HEK293 (cell line): Measurements from ENCODE around the gene PITRM1.

ENCODE experiments used
- CTCF ChIA-PET: fragments of 350-600 bp; formaldehyde crosslinking; extraction: SDS; loops from one replicate; lab custom pipeline; 2021; ENCODE audit warnings: antibody characterized with exemption; lab: Yijun Ruan, JAX
- POLR2A ChIA-PET: fragments of 300-600 bp; formaldehyde crosslinking; extraction: SDS; loops from one replicate; lab custom pipeline; 2020; ENCODE audit warnings: antibody characterized with exemption, inconsistent platforms; lab: Yijun Ruan, JAX
- H3K27ac ChIP-seq: fragments of 200-500 bp; sonication (Bioruptor generic); 2 replicates; pipeline ENCODE4 v1.5.1; 2014; ENCODE audit warnings: low read depth, low read length, control low read depth, inconsistent platforms; ENCODE audit errors: extremely low read depth
- H3K36me3 ChIP-seq, 2 experiments: fragments of 200-500 bp in 1 of 2; sonication (Bioruptor generic) in 1 of 2; 1 replicate in 1 of 2; 2 replicates in 1 of 2; pipeline ENCODE4 v1.5.1; 2014 to 2017; ENCODE audit warnings: inconsistent platforms in 2 of 2, low read length in 2 of 2; ENCODE audit not compliant: control insufficient read depth in 2 of 2, insufficient read depth in 1 of 2
- H3K4me1 ChIP-seq: fragments of 200-500 bp; sonication (Bioruptor generic); 2 replicates; pipeline ENCODE4 v1.5.1; 2014; ENCODE audit warnings: mild to moderate bottlenecking, low read length, inconsistent platforms; ENCODE audit not compliant: control insufficient read depth, insufficient read depth
- H3K4me3 ChIP-seq: 2 replicates; pipeline ENCODE4 v1.5.1; 2011; ENCODE audit warnings: low read depth, mild to moderate bottlenecking, control low read depth, low read length, moderate library complexity
- H3K9me3 ChIP-seq: fragments of 200-500 bp; sonication (Bioruptor generic); 2 replicates; pipeline ENCODE4 v1.5.1; 2014; ENCODE audit warnings: low read depth, low read length, inconsistent platforms; ENCODE audit not compliant: control insufficient read depth, insufficient read depth
- GLIS1 ChIP-seq: fragments of 450-650 bp; formaldehyde crosslinking; IDR thresholded peaks from 2 replicates; pipeline ENCODE4 v1.5.1; 2016; ENCODE audit warnings: missing biosample characterization, missing genetic modification characterization
- KLF1 ChIP-seq: fragments of 450-650 bp; formaldehyde crosslinking; IDR thresholded peaks from 2 replicates; pipeline ENCODE4 v1.5.1; 2016; ENCODE audit warnings: missing biosample characterization, missing genetic modification characterization
- MEIS1 ChIP-seq: sonication (generic); formaldehyde crosslinking; IDR thresholded peaks from 2 replicates; pipeline ENCODE4 v1.8.1; 2022; ENCODE audit warnings: missing genetic modification reagents, mild to moderate bottlenecking, borderline replicate concordance
- MZF1 ChIP-seq: fragments of 450-650 bp; formaldehyde crosslinking; IDR thresholded peaks from 2 replicates; pipeline ENCODE4 v1.5.1; 2017; ENCODE audit warnings: missing biosample characterization, missing genetic modification characterization, borderline replicate concordance
- OSR2 ChIP-seq: fragments of 450-650 bp; formaldehyde crosslinking; IDR thresholded peaks from 2 replicates; pipeline ENCODE4 v1.5.1; 2016; ENCODE audit warnings: missing biosample characterization, missing genetic modification characterization
- SALL2 ChIP-seq: fragments of 450-650 bp; formaldehyde crosslinking; IDR thresholded peaks from 2 replicates; pipeline ENCODE4 v1.5.0; 2017; ENCODE audit warnings: missing biosample characterization, mild to moderate bottlenecking, missing genetic modification characterization, borderline replicate concordance
- SP2 ChIP-seq: fragments of 450-650 bp; formaldehyde crosslinking; IDR thresholded peaks from 2 replicates; pipeline ENCODE4 v1.5.1; 2016; ENCODE audit warnings: missing biosample characterization, missing genetic modification characterization
- ZNF10 ChIP-seq: fragments of 450-650 bp; formaldehyde crosslinking; IDR thresholded peaks from 2 replicates; pipeline ENCODE4 v1.5.1; 2017; ENCODE audit warnings: missing biosample characterization, missing genetic modification characterization
- ZNF174 ChIP-seq: fragments of 450-650 bp; formaldehyde crosslinking; IDR thresholded peaks from 2 replicates; pipeline ENCODE4 v1.5.0; 2017; ENCODE audit warnings: missing biosample characterization, mild to moderate bottlenecking, missing genetic modification characterization
- ZNF214 ChIP-seq: fragments of 450-650 bp; formaldehyde crosslinking; IDR thresholded peaks from 2 replicates; pipeline ENCODE4 v1.5.1; 2017; ENCODE audit warnings: missing biosample characterization, mild to moderate bottlenecking, missing genetic modification characterization, borderline replicate concordance
- ZNF266 ChIP-seq: fragments of 450-650 bp; formaldehyde crosslinking; IDR thresholded peaks from 2 replicates; pipeline ENCODE4 v1.5.1; 2016; ENCODE audit warnings: missing biosample characterization, missing genetic modification characterization, low read depth
- ZNF529 ChIP-seq: fragments of 450-650 bp; formaldehyde crosslinking; IDR thresholded peaks from 2 replicates; pipeline ENCODE4 v1.5.1; 2017; ENCODE audit warnings: missing genetic modification characterization, missing biosample characterization; ENCODE audit not compliant: insufficient replicate concordance
- ZNF600 ChIP-seq: fragments of 450-650 bp; formaldehyde crosslinking; IDR thresholded peaks from 2 replicates; pipeline ENCODE4 v1.5.1; 2016; ENCODE audit warnings: missing biosample characterization, missing genetic modification characterization
- ZNF629 ChIP-seq: fragments of 450-650 bp; formaldehyde crosslinking; IDR thresholded peaks from 2 replicates; pipeline ENCODE4 v1.5.1; 2017; ENCODE audit warnings: missing biosample characterization, missing genetic modification characterization
- TF ChIP-seq, protein P1 (sequence below): sonication (generic); formaldehyde crosslinking; IDR thresholded peaks from 2 replicates; pipeline ENCODE4 v1.8.1; 2022; ENCODE audit warnings: mild to moderate bottlenecking, moderate library complexity, missing genetic modification reagents
- TF ChIP-seq, protein P2 (sequence below): fragments of 450-650 bp; formaldehyde crosslinking; IDR thresholded peaks from 2 replicates; pipeline ENCODE4 v1.5.1; 2016; ENCODE audit warnings: missing biosample characterization, missing genetic modification characterization
- TF ChIP-seq, protein P3 (sequence below): fragments of 450-650 bp; formaldehyde crosslinking; IDR thresholded peaks from 2 replicates; pipeline ENCODE4 v1.5.1; 2016; ENCODE audit warnings: missing biosample characterization, missing genetic modification characterization
- TF ChIP-seq, protein P4 (sequence below): fragments of 450-650 bp; formaldehyde crosslinking; IDR thresholded peaks from 2 replicates; pipeline ENCODE4 v1.5.1; 2016; ENCODE audit warnings: missing biosample characterization, missing genetic modification characterization
- TF ChIP-seq, protein P5 (sequence below): fragments of 450-650 bp; formaldehyde crosslinking; IDR thresholded peaks from 2 replicates; pipeline ENCODE4 v1.5.1; 2016; ENCODE audit warnings: missing biosample characterization, missing genetic modification characterization
- TF ChIP-seq, protein P6 (sequence below): fragments of 450-650 bp; formaldehyde crosslinking; IDR thresholded peaks from 2 replicates; pipeline ENCODE4 v1.5.1; 2016; ENCODE audit warnings: missing biosample characterization, missing genetic modification characterization

The PITRM1 gene

DNA sequence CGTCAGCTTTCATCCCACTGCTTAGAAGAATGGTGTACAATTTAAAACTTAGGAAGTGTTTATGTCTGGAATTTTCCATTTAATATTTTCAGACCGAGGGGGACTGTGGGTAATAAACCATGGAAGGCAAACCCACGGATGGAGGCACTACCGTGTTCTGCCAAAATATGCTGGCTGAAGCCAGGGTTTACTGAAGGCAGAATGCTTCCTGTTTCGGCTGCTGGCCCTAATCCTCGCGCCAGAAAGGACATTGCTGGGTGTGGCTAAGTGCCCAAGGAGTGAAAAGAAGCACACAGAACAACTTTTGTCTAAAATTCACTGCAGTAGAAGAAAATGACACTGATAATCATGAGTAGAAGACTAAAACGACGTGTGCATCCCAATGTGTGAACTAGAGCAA lies 32.3 kb downstream of the PITRM1 start:
- CTCF ChIA-PET, result no interaction called here
- H3K9me3 ChIP-seq, result no peaks in the 10 kb centered on the region

DNA sequence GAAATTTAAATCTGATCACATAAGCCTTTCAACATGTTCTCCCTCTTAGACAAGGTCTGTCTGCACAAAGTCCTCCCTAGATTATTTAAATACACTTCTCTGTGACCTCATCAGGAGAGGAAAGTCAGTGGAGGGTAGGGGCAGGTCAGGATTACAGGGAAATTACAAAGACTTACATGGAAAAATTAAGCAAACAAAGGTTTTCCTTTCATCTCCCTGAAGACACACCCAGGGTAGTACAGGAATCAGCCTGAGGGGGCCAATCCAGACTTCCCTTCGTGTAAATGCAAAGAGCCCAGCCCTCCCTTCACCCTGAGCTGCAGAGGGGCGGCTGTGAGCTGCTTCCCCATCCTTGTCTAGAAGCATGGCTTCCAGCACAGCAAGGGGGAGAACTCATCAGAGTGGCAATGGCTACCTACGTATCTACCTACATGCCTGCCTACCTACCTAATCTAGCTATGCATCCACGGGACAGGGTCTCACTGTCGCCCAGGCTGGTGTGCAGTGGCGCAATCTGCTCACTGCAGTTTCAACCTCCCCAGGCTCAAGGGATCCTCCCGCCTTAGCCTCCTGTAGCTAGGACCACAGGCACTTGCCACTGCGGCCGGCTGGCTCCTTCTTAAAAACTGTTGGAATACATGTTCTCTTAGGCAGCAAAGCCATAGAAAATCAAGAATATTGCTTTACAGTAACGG lies 33.2 kb downstream of the PITRM1 start:
- Histone ChIP-seq H3K36me3 (peaks cover 24 to 100% of the 10 kb centered on the region in 2 experiments), H3K27ac (no peak overlapping the region), H3K4me1 (no peaks in the 10 kb centered on the region), H3K9me3 (no peaks in the 10 kb centered on the region)
- TF ChIP-seq MEIS1 (CRISPR knock-in tag), result no peak
- TF ChIP-seq SALL2 (tag by site-specific recombination), result no peak
- 0 out of 2 replicates have a peak, but pooled peaks have one; percentile 11 for TF ChIP-seq KLF1 (tag by site-specific recombination)
- TF ChIP-seq ZNF174, result no peak
- peak; percentile 47; the same call in 1 of the 2 replicates for TF ChIP-seq ZNF10 (tag by site-specific recombination)
- TF ChIP-seq ZNF600 (tag by site-specific recombination), result 0 out of 2 replicates have a peak, but pooled peaks have one; percentile 9
- TF ChIP-seq, protein P1, sequence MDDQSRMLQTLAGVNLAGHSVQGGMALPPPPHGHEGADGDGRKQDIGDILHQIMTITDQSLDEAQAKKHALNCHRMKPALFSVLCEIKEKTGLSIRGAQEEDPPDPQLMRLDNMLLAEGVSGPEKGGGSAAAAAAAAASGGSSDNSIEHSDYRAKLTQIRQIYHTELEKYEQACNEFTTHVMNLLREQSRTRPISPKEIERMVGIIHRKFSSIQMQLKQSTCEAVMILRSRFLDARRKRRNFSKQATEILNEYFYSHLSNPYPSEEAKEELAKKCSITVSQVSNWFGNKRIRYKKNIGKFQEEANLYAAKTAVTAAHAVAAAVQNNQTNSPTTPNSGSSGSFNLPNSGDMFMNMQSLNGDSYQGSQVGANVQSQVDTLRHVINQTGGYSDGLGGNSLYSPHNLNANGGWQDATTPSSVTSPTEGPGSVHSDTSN (CRISPR knock-in tag), result no peak
- TF ChIP-seq GLIS1, result peak; percentile 17; the same call in 1 of the 2 replicates
- TF ChIP-seq, protein P2, sequence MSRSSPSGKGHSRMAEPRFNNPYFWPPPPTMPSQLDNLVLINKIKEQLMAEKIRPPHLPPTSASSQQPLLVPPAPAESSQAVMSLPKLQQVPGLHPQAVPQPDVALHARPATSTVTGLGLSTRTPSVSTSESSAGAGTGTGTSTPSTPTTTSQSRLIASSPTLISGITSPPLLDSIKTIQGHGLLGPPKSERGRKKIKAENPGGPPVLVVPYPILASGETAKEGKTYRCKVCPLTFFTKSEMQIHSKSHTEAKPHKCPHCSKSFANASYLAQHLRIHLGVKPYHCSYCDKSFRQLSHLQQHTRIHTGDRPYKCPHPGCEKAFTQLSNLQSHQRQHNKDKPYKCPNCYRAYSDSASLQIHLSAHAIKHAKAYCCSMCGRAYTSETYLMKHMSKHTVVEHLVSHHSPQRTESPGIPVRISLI (tag by site-specific recombination), result no peak
- TF ChIP-seq, all 188 proteins: peak for 4
- CTCF ChIA-PET, result no interaction called here
- POLR2A ChIA-PET, result interaction anchor here (0.6 kb wide), 1 partner anchor 23 kb away, joined by 6 read pairs; no protein-coding TSS in a partner anchor
- no peak overlapping the region for H3K4me3 ChIP-seq

More for the DNA sequence above, 32.3 kb downstream of the PITRM1 start:
- H3K36me3 ChIP-seq, result peaks cover 19 to 100% of the 10 kb centered on the region in 2 experiments
- POLR2A ChIA-PET, result interaction anchor here (0.6 kb wide), 1 partner anchor 22 kb away, joined by 6 read pairs; no protein-coding TSS in a partner anchor
- no peak overlapping the region for H3K27ac ChIP-seq
- no peak overlapping the region for H3K4me3 ChIP-seq
- no peaks in the 10 kb centered on the region for H3K4me1 ChIP-seq
- TF ChIP-seq ZNF629 (no peak), MZF1 (tag by site-specific recombination) (no peak), ZNF214 (tag by site-specific recombination) (no peak), ZNF529 (tag by site-specific recombination) (no peak), SP2 (tag by site-specific recombination) (no peak), ZNF266 (tag by site-specific recombination) (no peak), OSR2 (tag by site-specific recombination) (no peak)
- TF ChIP-seq, protein P3, sequence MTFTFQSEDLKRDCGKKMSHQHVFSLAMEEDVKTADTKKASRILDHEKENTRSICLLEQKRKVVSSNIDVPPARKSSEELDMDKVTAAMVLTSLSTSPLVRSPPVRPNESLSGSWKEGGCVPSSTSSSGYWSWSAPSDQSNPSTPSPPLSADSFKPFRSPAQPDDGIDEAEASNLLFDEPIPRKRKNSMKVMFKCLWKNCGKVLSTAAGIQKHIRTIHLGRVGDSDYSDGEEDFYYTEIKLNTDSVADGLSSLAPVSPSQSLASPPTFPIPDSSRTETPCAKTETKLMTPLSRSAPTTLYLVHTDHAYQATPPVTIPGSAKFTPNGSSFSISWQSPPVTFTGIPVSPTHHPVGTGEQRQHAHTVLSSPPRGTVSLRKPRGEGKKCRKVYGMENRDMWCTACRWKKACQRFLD, result no peak
- TF ChIP-seq, protein P2 (tag by site-specific recombination), result no peak
- TF ChIP-seq, protein P4, sequence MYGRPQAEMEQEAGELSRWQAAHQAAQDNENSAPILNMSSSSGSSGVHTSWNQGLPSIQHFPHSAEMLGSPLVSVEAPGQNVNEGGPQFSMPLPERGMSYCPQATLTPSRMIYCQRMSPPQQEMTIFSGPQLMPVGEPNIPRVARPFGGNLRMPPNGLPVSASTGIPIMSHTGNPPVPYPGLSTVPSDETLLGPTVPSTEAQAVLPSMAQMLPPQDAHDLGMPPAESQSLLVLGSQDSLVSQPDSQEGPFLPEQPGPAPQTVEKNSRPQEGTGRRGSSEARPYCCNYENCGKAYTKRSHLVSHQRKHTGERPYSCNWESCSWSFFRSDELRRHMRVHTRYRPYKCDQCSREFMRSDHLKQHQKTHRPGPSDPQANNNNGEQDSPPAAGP (tag by site-specific recombination), result no peak
- TF ChIP-seq, protein P5, sequence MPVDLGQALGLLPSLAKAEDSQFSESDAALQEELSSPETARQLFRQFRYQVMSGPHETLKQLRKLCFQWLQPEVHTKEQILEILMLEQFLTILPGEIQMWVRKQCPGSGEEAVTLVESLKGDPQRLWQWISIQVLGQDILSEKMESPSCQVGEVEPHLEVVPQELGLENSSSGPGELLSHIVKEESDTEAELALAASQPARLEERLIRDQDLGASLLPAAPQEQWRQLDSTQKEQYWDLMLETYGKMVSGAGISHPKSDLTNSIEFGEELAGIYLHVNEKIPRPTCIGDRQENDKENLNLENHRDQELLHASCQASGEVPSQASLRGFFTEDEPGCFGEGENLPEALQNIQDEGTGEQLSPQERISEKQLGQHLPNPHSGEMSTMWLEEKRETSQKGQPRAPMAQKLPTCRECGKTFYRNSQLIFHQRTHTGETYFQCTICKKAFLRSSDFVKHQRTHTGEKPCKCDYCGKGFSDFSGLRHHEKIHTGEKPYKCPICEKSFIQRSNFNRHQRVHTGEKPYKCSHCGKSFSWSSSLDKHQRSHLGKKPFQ (tag by site-specific recombination), result no peak
- TF ChIP-seq, protein P6, sequence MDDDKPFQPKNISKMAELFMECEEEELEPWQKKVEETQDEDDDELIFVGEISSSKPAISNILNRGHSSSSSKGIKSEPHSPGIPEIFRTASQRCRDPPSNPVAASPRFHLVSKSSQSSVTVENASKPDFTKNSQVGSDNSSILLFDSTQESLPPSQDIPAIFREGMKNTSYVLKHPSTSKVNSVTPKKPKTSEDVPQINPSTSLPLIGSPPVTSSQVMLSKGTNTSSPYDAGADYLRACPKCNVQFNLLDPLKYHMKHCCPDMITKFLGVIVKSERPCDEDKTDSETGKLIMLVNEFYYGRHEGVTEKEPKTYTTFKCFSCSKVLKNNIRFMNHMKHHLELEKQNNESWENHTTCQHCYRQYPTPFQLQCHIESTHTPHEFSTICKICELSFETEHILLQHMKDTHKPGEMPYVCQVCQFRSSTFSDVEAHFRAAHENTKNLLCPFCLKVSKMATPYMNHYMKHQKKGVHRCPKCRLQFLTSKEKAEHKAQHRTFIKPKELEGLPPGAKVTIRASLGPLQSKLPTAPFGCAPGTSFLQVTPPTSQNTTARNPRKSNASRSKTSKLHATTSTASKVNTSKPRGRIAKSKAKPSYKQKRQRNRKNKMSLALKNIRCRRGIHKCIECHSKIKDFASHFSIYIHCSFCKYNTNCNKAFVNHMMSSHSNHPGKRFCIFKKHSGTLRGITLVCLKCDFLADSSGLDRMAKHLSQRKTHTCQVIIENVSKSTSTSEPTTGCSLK (tag by site-specific recombination), result no peak
